GM18502 (cell line): ENCODE measurements around the gene ITPR2.
A peak's percentile ranks its signal among the peaks of the same experiment; 100 is the strongest.
"Not testable (repeated sequence)": the region's sequence is repeated elsewhere in the genome, so short reads cannot be mapped to it uniquely, and the experiment has no call there.

ENCODE experiments used
- ATAC-seq: cut with Tn5 transposase; IDR thresholded peaks from one replicate; pipeline ENCODE4 v1.9.1; 2021; ENCODE audit warnings: mild to moderate bottlenecking; ENCODE audit not compliant: unreplicated experiment, poor library complexity

Gene ITPR2

DNA sequence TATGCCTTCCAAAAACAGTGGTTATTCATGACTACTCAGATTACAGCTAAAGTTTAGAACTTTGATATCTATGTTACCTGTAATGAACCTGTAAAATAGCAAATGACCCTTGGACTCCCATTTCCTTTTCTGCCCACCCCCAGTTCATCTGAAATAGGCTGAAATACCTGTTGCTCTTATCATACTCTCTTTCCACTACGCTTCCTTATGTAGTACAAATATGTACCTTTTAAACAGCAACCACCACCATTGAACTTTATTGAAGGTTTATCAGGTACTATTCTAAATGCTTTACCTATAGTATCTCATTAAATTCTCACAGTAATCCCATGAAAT lies 398.0 kb downstream of the ITPR2 start:
- ATAC-seq, result no peak

DNA sequence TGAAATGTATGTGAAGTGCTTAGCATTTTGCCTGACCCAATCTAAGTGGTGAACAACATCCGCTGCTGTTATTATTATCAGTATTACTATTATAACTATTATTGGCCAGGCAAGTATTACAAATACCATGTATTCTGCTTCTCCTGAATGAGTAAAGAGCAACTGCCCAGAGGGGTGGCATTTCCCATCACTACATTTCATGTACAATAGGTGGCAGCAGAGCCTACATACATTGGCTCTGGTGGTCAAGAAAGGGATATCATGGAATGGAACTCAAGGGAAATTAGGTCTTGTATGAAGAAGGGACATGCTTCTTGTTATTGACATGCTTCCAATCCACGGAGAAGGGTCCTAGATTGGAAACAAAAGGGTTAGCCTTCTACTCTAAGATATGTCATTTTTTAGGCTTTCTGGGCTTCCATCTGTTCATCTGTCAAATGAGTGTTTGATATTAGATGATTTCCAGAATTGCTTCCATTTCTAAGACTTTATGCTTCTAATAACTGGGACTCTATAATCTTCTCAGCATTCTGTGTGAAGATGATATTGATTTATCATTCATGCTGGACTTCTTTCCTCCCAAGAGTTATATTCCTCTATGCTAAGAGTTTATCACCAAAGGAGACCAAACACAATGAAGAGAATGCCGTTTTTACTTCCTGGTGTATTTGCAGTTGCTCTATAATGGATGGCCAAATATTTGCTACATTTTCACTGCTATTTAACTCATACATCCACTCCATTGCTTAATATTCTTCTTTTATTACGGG lies 398.5 kb downstream of the ITPR2 start:
- peak; percentile 58 for ATAC-seq

DNA sequence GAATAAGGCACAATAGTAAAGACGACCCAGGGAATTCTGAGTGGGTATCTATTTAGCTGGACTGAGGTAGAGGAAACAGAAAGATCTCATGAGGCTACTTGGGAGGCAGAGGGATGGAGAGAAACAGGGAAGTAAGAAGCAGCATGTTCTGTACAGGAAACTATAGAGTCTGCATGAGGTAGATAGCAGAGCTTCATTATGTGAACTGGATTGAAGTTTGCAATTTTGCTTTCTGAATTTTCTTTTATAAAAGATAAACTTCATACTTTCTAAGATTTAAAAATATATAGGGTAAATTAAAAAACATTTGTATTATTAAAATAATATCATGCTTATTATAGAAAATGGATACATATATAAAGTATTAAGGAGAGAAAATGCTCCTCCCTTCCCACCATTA lies 399.3 kb downstream of the ITPR2 start:
- ATAC-seq, result not testable (repeated sequence)

DNA sequence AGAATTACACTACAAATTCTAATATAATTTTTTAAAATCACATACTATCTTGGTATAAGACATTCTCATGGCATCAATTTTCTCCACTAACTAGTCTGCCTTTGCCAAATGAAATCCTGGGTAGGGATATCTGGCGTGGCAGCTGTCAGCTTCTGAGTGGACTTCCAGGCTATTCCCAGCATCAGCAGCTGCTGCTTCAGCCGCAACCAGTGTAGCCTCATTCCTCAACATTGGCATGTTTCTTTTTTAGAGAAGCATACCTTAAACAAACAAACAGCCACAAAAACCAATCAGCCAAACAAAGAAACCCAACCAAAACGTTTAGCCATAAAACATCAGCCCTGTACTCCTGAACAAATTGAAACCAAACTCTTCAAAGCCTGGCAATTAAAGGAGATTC lies 401.8 kb downstream of the ITPR2 start:
- ATAC-seq, result no peak

DNA sequence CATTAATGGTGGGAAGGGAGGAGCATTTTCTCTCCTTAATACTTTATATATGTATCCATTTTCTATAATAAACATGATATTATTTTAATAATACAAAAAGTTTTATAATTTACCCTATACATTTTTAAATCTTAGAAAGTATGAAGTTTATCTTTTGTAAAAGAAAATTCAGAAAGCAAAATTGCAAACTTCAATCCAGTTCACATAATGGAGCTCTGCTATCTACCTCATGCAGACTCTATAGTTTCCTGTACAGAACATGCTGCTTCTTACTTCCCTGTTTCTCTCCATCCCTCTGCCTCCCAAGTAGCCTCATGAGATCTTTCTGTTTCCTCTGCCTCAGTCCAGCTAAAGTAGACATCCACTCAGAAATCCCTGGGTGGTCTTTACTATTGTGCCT lies 402.4 kb downstream of the ITPR2 start:
- not testable (repeated sequence) for ATAC-seq

DNA sequence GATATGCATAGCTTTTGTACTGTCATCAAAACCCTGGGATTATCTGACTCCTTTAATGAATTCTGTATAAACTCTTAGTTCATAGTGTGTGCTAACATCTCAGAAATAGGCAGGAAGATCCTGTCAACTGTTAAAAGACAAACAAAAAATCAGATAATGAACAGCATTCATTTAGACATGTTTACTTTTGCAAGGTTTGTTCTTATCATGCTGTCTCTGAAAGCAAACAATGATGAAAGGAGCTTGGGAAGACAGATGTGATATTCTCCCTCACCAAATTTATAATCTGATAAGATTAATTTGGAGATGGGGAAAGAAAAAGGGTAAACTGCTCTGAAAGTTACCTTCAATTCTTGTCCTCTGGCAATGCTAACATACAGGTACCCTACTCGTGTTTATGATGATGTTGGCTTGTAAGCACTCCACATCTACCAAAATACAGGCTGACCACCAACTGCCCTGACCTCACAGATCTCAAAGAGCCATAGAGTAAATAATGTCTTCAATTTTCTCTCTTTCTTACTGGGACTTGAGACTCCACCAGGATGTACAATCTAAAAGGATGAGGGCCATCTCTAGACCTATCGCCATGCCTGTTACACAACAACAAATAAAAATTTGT lies 403.8 kb downstream of the ITPR2 start:
- no peak for ATAC-seq

DNA sequence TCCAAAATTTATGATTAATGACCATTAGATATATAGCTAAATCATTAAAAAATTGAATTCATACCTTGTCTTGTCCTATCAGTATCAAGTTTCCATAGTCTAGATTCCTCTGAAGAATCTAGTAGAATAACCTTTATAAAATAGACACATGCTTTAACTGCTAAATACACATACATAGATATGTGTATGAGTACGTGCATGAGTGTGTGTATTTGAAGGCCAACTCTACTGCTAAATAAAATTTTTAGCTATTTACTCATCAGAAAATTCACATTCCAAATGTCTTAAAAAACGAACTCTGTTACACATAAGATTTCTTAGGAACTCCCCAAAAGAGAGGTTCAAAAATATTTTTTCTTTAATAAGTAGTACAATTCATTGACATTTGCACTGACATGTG lies 404.6 kb downstream of the ITPR2 start:
- ATAC-seq, result no peak

DNA sequence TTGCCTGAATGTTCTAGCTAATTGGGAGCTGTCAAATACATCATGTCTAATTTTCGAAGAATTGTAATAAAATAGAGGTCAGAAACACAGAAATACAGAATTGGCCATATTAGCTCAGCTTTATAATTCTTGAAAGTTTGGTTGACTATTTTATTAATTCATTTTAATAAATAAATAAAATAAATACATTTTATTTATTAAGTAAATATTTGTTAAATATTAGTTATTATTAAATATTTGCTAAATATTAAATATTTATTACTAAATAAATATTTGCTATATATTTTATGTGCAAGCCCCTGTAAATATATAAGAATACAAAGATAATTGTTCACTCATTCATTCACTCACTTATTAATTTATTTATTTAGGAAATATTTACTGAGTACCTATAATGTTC lies 406.3 kb downstream of the ITPR2 start:
- ATAC-seq, result no peak

DNA sequence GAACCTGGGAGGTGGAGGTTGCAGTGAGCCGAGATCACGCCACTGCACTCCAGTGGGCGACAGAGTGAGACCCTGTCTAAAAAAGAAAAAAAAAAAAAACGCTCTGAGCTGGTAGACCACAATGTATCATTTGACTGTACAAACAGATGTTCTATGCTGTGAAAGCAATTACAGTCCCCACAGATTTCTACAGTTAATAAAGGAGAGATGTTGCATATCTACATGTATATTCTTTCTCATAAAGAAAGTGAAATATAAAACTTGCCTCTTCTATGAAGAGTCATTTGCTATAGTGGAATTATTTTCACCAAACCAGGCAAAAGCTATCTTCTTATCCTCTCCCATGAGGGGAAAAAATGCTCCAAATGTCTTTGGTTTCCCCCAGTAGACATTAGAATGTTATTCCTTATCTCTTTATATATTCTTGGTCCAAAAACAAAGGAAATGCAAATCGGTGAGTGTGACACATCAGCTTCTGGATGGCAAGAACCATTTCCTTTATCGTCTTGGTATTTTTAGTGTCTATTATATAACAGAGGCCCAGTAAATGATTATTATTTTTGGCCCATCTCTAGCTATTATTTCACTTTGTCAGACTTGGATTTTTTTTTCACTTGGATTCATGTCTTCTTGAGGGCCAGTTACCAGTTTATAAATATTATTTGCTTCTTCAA lies 407.3 kb downstream of the ITPR2 start:
- peak; percentile 74 for ATAC-seq

DNA sequence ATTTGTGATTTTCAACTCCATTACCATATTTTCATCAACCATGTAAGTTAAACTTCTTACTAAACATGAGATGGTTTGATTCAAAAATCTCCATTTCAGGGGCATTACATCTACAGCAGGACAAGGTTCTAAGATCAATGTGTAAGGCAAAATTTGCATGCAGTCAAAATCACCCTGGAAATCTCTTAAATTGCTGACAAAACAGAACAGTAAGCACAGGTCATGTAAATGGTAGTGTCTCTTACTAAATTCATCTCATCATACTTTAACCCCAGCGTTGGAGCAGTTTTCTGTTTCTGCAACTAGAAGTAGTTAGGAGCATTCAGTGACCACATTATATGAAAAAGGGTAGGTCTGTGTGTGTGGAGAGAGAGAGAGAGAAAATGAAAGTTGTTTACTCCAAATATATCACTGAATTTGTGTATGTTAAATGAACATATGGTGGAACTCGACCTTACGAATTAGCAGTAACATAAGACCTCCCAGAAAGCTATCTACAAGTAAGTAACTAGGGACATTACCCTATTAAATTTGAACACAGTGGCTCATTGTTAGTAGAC lies 410.1 kb downstream of the ITPR2 start:
- peak; percentile 54 for ATAC-seq

DNA sequence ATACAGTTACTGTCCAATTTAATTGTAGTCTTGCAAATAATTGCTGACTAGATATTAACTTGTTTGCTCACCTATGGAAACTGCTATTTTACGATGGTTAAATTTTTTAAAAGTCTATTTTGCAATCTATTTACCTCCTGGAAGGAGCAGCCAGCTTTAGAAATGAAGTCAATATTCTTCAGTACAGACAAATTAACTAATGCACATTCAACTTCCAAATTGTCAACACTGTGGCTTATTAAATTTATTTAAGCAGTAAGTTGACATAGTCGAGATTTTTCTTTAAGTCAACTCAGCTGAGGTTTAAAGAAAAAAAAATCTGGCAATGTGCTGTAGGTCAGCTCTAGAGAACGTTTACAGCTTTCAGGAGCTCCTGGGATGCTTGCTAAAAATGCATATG lies 416.4 kb downstream of the ITPR2 start:
- no peak for ATAC-seq

DNA sequence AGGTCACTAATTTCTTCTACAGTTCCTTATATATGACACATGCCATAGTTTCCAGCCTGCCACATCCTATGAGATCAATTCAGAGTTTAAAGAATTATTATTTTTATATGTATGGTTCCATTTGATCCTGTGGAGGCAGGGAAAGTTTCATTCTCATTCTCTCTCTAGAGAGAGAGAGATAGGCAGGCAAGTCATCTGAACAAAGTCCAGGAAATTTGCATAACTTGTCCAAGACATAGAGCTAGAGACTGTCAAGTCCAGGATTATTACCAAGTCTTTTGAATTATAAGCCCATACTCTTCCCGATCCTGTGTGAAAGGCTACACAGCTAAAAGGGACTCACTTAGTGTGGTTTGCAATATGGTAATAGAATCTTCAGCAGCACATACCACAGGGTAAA lies 422.3 kb downstream of the ITPR2 start:
- no peak for ATAC-seq

DNA sequence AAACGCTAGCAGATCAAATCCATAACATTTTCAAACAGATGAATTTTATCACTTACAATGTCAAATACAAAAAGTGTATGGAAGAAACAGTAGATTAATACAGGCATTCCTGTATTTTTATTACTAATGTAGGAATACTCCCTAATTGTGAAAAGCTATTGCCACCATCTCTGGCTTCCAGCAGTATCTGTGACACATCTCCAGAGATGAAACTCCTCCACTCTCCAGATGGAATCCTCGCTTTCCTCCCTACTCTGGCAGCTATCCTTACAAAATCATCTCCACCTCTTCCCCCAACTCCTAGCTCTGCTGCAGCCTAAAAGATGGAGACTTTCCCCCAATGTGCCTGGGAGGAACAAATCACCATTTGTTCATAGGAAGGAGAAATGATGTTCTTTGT lies 426.2 kb downstream of the ITPR2 start:
- ATAC-seq, result no peak

DNA sequence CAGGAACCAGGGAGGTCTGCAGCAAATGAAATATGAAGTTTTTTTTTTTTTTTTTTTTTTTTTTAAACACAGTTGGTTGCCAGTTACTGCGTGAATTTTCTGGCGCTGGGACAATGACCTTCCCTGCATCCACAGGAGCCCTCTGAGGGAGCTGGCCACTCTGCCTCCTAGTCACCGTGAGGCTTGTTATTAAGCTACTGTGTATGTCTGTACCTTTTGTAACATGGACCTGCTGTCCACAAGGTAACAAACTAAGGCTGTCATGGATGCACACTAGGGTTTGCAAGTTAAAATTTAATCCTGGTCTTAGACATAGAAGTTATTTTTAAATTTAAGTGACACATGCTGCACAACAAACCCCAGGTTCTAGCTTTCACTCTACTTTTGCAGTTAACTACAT lies 426.6 kb downstream of the ITPR2 start:
- ATAC-seq, result no peak

DNA sequence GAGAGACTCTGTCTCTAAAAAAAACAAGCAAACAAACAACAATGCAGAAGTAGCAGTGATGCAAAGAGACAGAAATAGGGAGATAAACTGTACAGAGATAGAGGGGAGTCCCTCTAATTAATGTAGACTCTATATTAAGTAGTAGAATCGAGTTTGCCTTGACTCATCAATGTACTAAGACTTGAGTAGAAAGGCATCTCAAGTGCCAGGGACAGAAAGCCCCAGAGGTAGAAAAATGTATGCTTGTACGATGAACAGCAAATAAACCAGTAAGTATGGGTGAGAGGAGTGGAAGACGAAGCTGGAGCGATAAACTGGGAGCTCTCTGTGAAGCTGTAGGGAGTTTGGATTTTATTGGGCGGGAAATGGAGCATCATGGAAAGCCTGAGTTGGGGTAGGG lies 429.4 kb downstream of the ITPR2 start:
- ATAC-seq, result no peak

DNA sequence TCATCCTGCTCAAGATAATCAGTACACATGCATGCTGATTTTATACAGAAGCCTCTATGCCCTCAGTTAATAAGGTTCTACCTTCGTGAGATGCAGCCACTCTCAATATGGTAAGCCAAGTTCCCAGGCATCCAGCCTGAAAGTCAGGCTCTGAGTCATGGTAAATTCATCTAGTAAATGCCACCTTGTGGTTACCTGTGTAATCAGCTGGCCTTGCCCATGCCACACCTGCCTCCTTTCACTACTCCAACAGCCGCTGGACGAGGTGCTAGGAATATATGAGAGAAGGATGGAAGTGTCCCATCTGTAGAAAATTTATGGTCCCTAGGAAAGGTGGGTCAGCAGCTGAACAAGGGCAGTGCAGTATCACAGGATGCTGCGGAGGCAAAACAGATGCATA lies 430.3 kb downstream of the ITPR2 start:
- no peak for ATAC-seq

DNA sequence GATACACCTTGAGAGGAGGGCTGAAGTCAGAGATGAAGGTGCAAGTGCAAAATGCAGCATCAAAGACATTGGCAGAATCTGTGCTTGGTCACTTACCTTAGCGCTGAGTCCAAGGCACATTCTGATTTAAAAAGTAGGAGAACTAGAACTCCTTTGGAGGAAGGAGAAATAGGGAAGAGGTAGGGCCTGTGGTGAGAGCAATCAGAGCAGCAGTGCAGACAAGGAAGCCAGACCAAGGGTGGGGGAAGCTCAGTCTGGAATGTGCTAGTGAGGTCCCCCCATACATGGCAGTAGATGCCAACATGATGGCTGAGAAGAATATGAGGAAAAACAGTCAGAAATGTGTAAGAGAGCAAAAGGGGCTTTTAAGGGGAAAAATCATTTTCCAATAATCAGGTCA lies 431.1 kb downstream of the ITPR2 start:
- no peak for ATAC-seq

DNA sequence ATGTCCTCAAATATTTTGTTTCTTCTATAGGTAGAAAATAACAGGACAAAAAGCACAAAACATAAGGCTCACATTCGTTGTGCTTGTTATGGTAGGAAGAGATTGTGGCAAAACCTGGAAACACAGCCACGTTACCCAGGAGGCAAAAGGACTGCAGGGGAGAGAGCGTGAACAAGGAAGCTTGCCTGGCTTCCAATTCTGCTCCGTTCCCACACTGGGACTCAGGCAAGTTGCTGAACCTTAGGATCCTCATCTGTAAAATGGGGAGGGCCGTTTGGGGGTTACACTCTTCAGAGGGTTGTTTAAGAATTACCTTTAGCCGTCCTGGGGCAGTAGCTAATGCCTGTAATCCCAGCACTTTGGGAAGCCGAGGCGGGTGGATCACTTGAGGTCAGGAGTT lies 432.4 kb downstream of the ITPR2 start:
- no peak for ATAC-seq

DNA sequence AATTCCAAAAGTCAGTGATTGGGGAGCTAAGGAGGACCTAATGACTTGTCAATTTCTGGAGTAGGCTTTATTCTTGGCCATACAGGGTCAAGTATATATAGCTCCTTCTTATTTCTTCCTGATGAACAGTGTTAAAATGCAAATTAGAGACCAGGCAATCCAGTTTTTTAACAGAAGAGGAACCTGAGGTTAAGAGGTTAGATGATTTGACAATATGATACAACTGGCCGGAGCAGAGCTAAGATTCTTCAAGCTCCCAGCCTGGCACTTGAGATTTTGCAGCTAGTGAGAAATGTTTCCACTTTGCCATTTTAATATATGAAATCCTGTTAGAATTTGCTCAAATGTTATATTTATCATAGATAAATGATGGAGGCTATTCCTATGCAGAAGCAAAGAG lies 433.6 kb downstream of the ITPR2 start:
- no peak for ATAC-seq

DNA sequence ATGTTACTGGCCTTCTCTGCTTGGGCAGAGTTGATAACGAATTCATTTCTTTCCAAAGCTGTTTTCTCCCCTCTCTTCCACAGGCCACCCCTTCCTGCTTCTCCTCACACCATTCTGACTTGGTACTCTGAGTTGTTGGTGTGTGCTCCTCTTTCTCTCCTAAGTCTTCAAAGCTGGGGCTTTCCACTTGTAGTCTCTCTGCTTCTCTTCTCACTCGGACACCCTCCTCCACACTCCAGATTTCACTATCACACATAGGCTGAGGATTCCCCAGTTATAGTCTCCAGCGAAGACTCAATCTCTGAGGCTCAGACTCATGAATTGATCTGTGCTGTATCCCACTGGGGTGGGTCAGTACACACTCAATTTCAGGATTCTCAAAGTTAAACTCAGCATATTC lies 436.6 kb downstream of the ITPR2 start:
- peak; percentile 88 for ATAC-seq

DNA sequence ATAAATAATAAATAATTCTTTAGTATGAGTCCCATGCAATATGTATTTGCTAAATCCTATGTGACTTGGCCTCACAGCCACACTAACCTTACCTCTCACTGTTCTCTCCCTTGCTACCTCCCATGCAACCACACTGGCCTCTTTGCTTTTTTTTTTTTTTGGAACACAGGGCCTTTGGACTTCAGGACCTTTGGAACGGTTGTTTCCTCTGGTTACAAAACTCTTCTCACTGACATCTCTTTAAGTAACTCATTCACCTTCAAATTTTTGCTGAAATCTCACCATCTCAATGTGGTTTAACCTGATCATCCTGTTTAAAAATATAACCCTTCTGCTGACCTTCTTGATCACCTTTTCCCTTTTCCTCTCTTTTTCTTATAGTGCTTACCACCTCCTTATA lies 443.7 kb downstream of the ITPR2 start:
- no peak for ATAC-seq
